Activated CD4-positive, alpha-beta T cell treated with anti-CD3 and anti-CD28 coated beads for 36 hours (primary cell): ENCODE measurements around the gene SCAMP4. TPM values are rescaled to one million over a fixed set of nuclear protein-coding genes. Genes with fewer than 3 reads are reported as not detected.
"Not testable (repeated sequence)": the region's sequence is repeated elsewhere in the genome, so short reads cannot be mapped to it uniquely, and the experiment has no call there.

Experiments
- ATAC-seq: fragments of 200-7000 bp; cut with Tn5 transposase; one replicate; pipeline ENCODE4 v1.10.0; 2021; ENCODE audit warnings: mild to moderate bottlenecking, moderate library complexity
- CTCF ChIA-PET: fragments of 350-600 bp; sonication (Branson Sonifier 250); formaldehyde crosslinking; loops from one replicate; lab custom pipeline; 2021; ENCODE audit warnings: antibody characterized with exemption; lab: Charles Lee
- POLR2A ChIA-PET: fragments of 350-600 bp; sonication (Branson Sonifier 250); formaldehyde crosslinking; loops from one replicate; lab custom pipeline; 2021; ENCODE audit warnings: antibody characterized with exemption, inconsistent platforms; lab: Charles Lee
- DNase-seq: peaks from one replicate; pipeline ENCODE4 v3.0.0-alpha.2; 2020
- H3K27ac Mint-ChIP-seq: one replicate; pipeline ENCODE4 v1.8.0; 2021; ENCODE audit warnings: mixed read lengths
- H3K27me3 Mint-ChIP-seq: one replicate; pipeline ENCODE4 v1.8.0; 2021; ENCODE audit warnings: mixed read lengths
- H3K36me3 Mint-ChIP-seq: one replicate; pipeline ENCODE4 v1.8.0; 2021; ENCODE audit warnings: low read depth, mixed read lengths
- H3K4me1 Mint-ChIP-seq: one replicate; pipeline ENCODE4 v1.8.0; 2021; ENCODE audit warnings: mixed read lengths
- H3K4me3 Mint-ChIP-seq: one replicate; pipeline ENCODE4 v1.8.0; 2021; ENCODE audit warnings: mild to moderate bottlenecking, moderate library complexity, mixed read lengths
- H3K9me3 Mint-ChIP-seq: one replicate; pipeline ENCODE4 v1.8.0; 2021; ENCODE audit warnings: low read depth, mixed read lengths
- intact Hi-C, 2 experiments: fragments of 100-400 bp; cut with DNase I in 1 of 2; cut with micrococcal nuclease in 1 of 2; formaldehyde crosslinking; loops; one replicate each; pipeline versions ENCODE4 v1.14.2 to v1.15.1; 2022 to 2024; cut with DNase I, micrococcal nuclease
- total RNA-seq, 2 experiments: library from RNA; stranded (reverse); gene quantifications; one replicate each; pipeline ENCODE4 v1.2.3, GENCODE V29; 2021

Gene SCAMP4
- total RNA-seq, 2 experiments from 2014 or later: 20.5 to 25.6 TPM

DNA sequence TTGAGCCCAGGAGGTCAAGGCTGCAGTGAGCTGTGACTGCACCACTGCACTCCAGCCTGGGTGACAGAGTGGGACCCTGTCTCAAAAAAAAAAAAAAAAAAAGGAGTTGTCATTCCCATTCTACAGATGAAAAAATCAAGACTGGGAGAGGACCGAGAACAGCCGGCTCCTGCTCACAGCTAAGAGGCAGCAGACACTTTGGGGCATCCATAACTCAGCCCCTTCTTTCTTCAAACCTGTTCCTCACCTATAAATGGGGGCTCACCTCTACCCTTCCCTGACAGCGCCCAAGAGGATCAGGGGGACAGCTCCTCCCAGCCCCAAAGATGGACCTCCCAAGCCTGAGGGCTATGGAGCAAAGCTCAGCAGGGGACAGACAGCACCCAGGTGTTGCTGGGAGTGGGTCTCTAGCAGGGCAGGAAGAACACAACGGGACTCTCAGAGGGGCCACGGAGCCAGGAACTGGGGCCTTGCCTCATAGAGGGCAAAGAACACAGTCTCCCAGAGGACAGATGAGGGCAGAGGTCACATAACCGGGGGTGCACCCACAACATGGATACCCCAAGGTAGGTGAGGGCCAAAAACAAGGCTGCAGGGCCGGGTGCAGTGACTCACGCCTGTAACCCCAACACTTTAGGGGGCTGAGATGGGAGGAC is 38.4 kb upstream of the SCAMP4 start:
- intact Hi-C loops: no loop called here
- Mint-ChIP-seq H3K9me3 (no peaks in the 10 kb centered on the region), H3K27ac (peak overlapping the region; percentile 29), H3K4me3 (no peak overlapping the region), H3K27me3 (no peaks in the 10 kb centered on the region), H3K4me1 (peaks cover 17% of the 10 kb centered on the region), H3K36me3 (peaks cover 15% of the 10 kb centered on the region)
- ATAC-seq (no peak), DNase-seq (no peak)
- ChIA-PET POLR2A (interaction anchor here (0.7 kb wide), 1 partner anchor 757 kb away, joined by 6 read pairs; no protein-coding TSS in a partner anchor), CTCF (interaction anchor here (0.6 kb wide), 1 partner anchor 36 kb away, joined by 3 read pairs; no protein-coding TSS in a partner anchor)

DNA sequence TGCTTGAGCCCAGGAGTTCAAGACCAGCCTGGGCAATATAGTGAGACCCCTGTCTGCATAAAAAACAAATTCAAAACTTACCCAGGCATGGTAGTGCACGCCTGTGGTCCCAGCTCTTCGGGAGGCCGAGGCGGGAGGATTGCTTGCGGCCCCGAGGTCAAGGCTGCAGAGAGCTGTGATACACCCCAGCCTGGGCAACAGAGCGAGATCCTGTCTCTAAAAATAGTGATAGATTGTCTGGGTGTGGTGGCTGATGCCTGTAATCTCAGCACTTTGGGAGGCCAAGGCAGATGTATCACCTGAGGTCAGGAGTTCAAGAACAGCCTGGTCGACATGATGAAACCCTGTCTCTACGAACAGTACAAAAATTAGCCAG is 37.9 kb upstream of the SCAMP4 start:
- ChIA-PET CTCF (interaction anchor here (0.6 kb wide), 1 partner anchor 35 kb away, joined by 3 read pairs; no protein-coding TSS in a partner anchor), POLR2A (no interaction called here)
- Mint-ChIP-seq H3K4me3 (no peak overlapping the region), H3K4me1 (peaks cover 17% of the 10 kb centered on the region), H3K27ac (no peak overlapping the region), H3K27me3 (no peaks in the 10 kb centered on the region), H3K9me3 (no peaks in the 10 kb centered on the region), H3K36me3 (peaks cover 15% of the 10 kb centered on the region)
- intact Hi-C loops: no loop called here
- ATAC-seq (no peak), DNase-seq (no peak)

DNA sequence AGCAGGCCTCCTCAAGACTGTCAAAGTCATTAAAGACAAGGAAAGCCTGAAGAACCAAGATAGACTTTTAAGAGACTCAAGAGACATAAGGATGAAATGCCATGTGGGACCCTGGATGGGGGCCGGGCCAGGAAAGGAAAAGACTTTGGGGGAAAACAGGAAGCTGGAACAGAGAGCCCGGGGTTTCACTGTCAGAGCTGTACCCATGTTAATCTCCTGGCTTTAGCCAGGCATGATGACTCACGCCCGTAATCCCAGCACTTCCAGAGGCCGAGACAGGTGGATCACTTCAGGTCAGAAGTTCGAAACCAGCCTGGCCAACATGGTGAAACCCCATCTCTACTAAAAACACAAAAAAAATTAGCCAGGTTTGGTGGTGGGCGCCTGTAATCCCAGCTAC is 36.2 kb upstream of the SCAMP4 start:
- ChIA-PET POLR2A (no interaction called here), CTCF (interaction anchor here (1.1 kb wide), 1 partner anchor 31 kb away, joined by 3 read pairs; no protein-coding TSS in a partner anchor)
- peaks cover 24% of the 10 kb centered on the region for H3K4me1 Mint-ChIP-seq
- peak overlapping the region; percentile 29 for H3K27ac Mint-ChIP-seq
- no peak for DNase-seq
- no peaks in the 10 kb centered on the region for H3K27me3 Mint-ChIP-seq
- no peak overlapping the region for H3K4me3 Mint-ChIP-seq
- intact Hi-C loops: no loop called here
- H3K9me3 Mint-ChIP-seq: no peaks in the 10 kb centered on the region
- H3K36me3 Mint-ChIP-seq: peaks cover 20% of the 10 kb centered on the region
- no peak for ATAC-seq

- peaks cover 33% of the 10 kb centered on the region for H3K36me3 Mint-ChIP-seq
- POLR2A ChIA-PET: no interaction called here
- no peaks in the 10 kb centered on the region for H3K27me3 Mint-ChIP-seq
- CTCF ChIA-PET: no interaction called here
- no peaks in the 10 kb centered on the region for H3K9me3 Mint-ChIP-seq
- ATAC-seq: no peak
- intact Hi-C loops: no loop called here
- peaks cover 26% of the 10 kb centered on the region for H3K4me1 Mint-ChIP-seq
- no peak for DNase-seq
- H3K4me3 Mint-ChIP-seq: no peak overlapping the region
- no peak overlapping the region for H3K27ac Mint-ChIP-seq
Measured at GRCh38 chr19:1871140-1871597, 34.0 kb upstream of the SCAMP4 start.

- Mint-ChIP-seq H3K4me3 (no peak overlapping the region), H3K27me3 (no peaks in the 10 kb centered on the region), H3K4me1 (peaks cover 30% of the 10 kb centered on the region), H3K27ac (no peak overlapping the region), H3K9me3 (no peaks in the 10 kb centered on the region), H3K36me3 (peaks cover 34% of the 10 kb centered on the region)
- ChIA-PET POLR2A (no interaction called here), CTCF (no interaction called here)
- ATAC-seq (no peak), DNase-seq (no peak)
- intact Hi-C loops: no loop called here
Measured at GRCh38 chr19:1871630-1872029, 33.6 kb upstream of the SCAMP4 start.

GRCh38 chr19:1872807-1873523 is 32.2 kb upstream of the SCAMP4 start:
- H3K27ac Mint-ChIP-seq: peak overlapping the region; percentile 31
- ChIA-PET POLR2A (interaction anchor here (0.7 kb wide), 1 partner anchor 604 kb away, joined by 8 read pairs; no protein-coding TSS in a partner anchor), CTCF (no interaction called here)
- no peaks in the 10 kb centered on the region for H3K9me3 Mint-ChIP-seq
- H3K27me3 Mint-ChIP-seq: no peaks in the 10 kb centered on the region
- H3K4me3 Mint-ChIP-seq: peak overlapping the region; percentile 92
- H3K36me3 Mint-ChIP-seq: peaks cover 32% of the 10 kb centered on the region
- ATAC-seq (no peak), DNase-seq (no peak)
- peaks cover 28% of the 10 kb centered on the region for H3K4me1 Mint-ChIP-seq
- intact Hi-C loops: no loop called here

DNA sequence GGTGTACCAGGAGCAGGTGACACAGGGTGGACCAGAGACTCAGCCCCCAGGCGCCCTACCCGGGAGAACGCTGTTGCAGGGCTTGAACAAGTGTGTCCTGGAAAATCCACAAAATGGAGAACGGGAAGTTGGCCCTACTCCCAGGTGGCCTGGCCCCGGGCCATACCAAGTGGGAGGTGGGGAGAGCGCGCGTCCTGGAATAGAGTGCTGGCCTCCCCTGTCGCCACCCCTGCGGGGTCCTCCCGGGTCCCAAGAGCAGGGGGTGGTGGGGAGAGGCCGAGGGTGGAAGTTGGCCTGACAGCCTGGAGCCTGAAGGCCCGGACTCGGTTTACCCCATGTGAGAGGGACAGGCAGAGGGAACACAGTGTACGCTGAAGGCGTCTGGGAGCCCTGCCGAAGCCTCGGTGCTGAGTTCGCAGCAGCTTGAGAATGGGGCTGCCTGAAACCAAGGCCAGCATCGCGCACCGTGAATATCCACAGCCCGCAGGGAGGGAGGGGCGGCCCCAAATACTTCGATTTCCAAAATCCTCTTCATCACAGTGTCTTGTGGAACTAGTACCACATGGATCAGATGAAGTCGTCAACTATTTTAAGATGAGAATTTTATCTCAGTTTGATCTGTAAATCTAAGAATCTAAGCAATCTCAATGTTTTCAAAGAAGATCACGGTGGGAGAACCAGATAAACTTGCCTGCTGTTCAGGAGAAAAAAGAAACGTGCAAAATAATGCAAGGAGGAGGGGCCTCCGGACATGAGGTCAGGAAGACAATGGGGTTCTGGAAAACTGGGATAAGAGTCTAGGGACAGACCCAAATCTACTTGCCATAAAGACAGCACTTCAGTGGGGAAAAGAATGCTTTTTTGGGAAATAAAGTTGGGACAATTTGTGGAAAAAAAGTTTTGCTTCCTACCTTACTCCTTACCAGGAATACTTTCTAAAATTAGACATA is 31.4 kb upstream of the SCAMP4 start:
- DNase-seq (no peak), ATAC-seq (no peak)
- Mint-ChIP-seq H3K27me3 (no peaks in the 10 kb centered on the region), H3K27ac (peak overlapping the region; percentile 97), H3K9me3 (no peaks in the 10 kb centered on the region), H3K4me3 (peak overlapping the region; percentile 92), H3K36me3 (peaks cover 30% of the 10 kb centered on the region), H3K4me1 (peaks cover 26% of the 10 kb centered on the region)
- intact Hi-C loops: no loop called here
- CTCF ChIA-PET: interaction anchor here (0.8 kb wide), 1 partner anchor 687 kb away, joined by 4 read pairs; no protein-coding TSS in a partner anchor
- POLR2A ChIA-PET: no interaction called here

DNA sequence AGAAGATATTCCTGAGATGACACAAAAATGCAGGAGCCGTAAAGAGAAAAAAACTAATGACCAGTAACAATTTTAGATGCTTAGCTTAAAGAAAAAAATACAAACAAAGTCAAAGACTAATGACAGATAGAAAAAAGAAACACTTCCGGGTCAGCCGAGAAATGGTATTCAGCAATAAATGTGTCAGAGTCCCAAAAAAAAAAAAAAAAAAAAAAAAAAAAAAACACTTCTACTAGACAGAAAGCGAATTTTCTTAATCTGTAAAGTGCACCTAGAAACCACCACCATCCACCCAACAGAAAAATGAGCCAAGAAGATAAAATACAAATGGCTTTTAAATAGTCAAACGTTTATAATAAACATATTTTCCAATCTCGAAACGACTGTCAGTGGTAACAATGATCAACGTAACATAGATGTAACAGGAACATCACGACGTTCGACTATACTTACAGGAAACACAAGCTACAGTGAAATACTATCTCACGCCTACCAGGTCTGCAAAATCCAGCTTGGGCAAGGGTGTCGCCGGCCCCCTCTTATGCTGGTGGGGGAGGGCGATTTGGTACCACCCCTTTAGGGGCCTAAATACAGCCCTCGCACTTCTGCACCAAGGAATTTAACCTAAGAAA is 30.5 kb upstream of the SCAMP4 start:
- H3K9me3 Mint-ChIP-seq: no peaks in the 10 kb centered on the region
- ChIA-PET POLR2A (interaction anchor here (0.6 to 0.8 kb wide), 3 partner anchors 10 to 261 kb away, joined by 3 to 5 read pairs (median 4); no protein-coding TSS in a partner anchor), CTCF (interaction anchor here (0.7 to 1.5 kb wide), 4 partner anchors 10 to 688 kb away, joined by 3 to 8 read pairs (median 4); no protein-coding TSS in a partner anchor)
- no peak for DNase-seq
- H3K27ac Mint-ChIP-seq: peak overlapping the region; percentile 97
- ATAC-seq: peak; percentile 37
- H3K27me3 Mint-ChIP-seq: no peaks in the 10 kb centered on the region
- intact Hi-C loops: loop anchor here in 1 of 2 experiments (5.0 kb wide), 1 partner anchor 363 kb away; the partner anchor contains the start of genes PLEKHJ1 and SF3A2
- H3K36me3 Mint-ChIP-seq: peaks cover 28% of the 10 kb centered on the region
- H3K4me1 Mint-ChIP-seq: peaks cover 18% of the 10 kb centered on the region
- peak overlapping the region; percentile 92 for H3K4me3 Mint-ChIP-seq

DNA sequence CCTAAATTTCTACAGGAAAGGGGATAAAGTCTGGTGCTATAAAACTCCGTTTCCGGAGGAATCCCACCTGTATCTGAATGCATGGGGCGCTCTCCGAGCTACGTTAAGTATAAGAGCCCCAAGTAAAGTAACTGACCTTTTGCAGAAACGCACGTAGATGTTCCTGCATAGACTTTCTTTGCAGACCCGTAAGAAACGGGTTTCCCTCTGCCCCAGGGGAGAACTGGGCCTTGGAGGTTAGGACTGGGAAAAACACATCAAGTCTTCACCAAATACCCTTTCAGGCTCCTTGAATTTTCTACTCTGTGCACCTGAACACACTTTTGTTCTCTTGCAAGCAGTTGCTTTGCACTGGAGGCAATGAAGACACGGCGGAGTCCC is 29.9 kb upstream of the SCAMP4 start:
- H3K27me3 Mint-ChIP-seq, H3K9me3 Mint-ChIP-seq, ATAC-seq, DNase-seq: not testable (repeated sequence)
- intact Hi-C loops: loop anchor here in 1 of 2 experiments (5.0 kb wide), 1 partner anchor 362 kb away; the partner anchor contains the start of genes PLEKHJ1 and SF3A2
- Mint-ChIP-seq H3K4me3 (peak overlapping the region; percentile 92), H3K27ac (peak overlapping the region; percentile 97), H3K36me3 (peaks cover 26% of the 10 kb centered on the region), H3K4me1 (peaks cover 17% of the 10 kb centered on the region)
- ChIA-PET POLR2A (interaction anchor here (0.6 to 0.8 kb wide), 3 partner anchors 11 to 261 kb away, joined by 3 to 5 read pairs (median 4); no protein-coding TSS in a partner anchor), CTCF (interaction anchor here (0.7 to 1.5 kb wide), 4 partner anchors 10 to 28 kb away, joined by 3 to 8 read pairs (median 4); no protein-coding TSS in a partner anchor)
